HUES48 (cell line): ENCODE results near the gene YAF2.
"Not testable (repeated sequence)": the region's sequence is repeated elsewhere in the genome, so short reads cannot be mapped to it uniquely, and the experiment has no call there.

Experiments
- H3K27ac ChIP-seq: one replicate; pipeline ENCODE4 v1.7.0; 2013; ENCODE audit warnings: low read depth, low read length, inconsistent platforms
- H3K27me3 ChIP-seq: 2 replicates; pipeline ENCODE4 v1.6.1; 2013; ENCODE audit warnings: mild to moderate bottlenecking, low read length; ENCODE audit not compliant: control insufficient read depth, insufficient read depth
- H3K36me3 ChIP-seq: 2 replicates; pipeline ENCODE4 v1.6.1; 2013; ENCODE audit warnings: low read length; ENCODE audit not compliant: control insufficient read depth, insufficient read depth
- H3K4me1 ChIP-seq: 2 replicates; pipeline ENCODE4 v1.6.1; 2013; ENCODE audit warnings: mild to moderate bottlenecking, low read length; ENCODE audit not compliant: control insufficient read depth, insufficient read depth
- H3K4me3 ChIP-seq: 2 replicates; pipeline ENCODE4 v1.5.1; 2013; ENCODE audit warnings: mild to moderate bottlenecking, low read depth, low read length
- H3K9ac ChIP-seq: 2 replicates; pipeline ENCODE4 v1.6.1; 2013; ENCODE audit warnings: mild to moderate bottlenecking, low read depth, low read length, moderate library complexity
- H3K9me3 ChIP-seq: 2 replicates; pipeline ENCODE4 v1.6.1; 2013; ENCODE audit warnings: low read length; ENCODE audit not compliant: control insufficient read depth, insufficient read depth

YAF2 gene

GRCh38 chr12:42221726-42222125 is 16.3 kb downstream of the YAF2 start:
- Histone ChIP-seq H3K4me3 (no peak overlapping the region), H3K9ac (no peak overlapping the region), H3K4me1 (no peaks in the 10 kb centered on the region), H3K27me3 (no peaks in the 10 kb centered on the region), H3K36me3 (no peaks in the 10 kb centered on the region), H3K27ac (no peak overlapping the region), H3K9me3 (peaks cover 5% of the 10 kb centered on the region)

GRCh38 chr12:42217656-42218055 is 20.4 kb downstream of the YAF2 start:
- no peak overlapping the region for H3K27ac ChIP-seq
- no peak overlapping the region for H3K9ac ChIP-seq
- H3K36me3 ChIP-seq, result no peaks in the 10 kb centered on the region
- H3K9me3 ChIP-seq, result no peaks in the 10 kb centered on the region
- no peak overlapping the region for H3K4me3 ChIP-seq
- no peaks in the 10 kb centered on the region for H3K4me1 ChIP-seq
- H3K27me3 ChIP-seq, result no peaks in the 10 kb centered on the region

- Histone ChIP-seq H3K36me3 (no peaks in the 10 kb centered on the region), H3K9me3 (no peaks in the 10 kb centered on the region), H3K4me1 (no peaks in the 10 kb centered on the region), H3K27me3 (no peaks in the 10 kb centered on the region), H3K27ac (no peak overlapping the region), H3K9ac (no peak overlapping the region), H3K4me3 (no peak overlapping the region)
Observed at GRCh38 chr12:42216737-42217136, 21.3 kb downstream of the YAF2 start.

- not testable (repeated sequence) for H3K9me3 ChIP-seq, H3K4me1 ChIP-seq, H3K9ac ChIP-seq, H3K4me3 ChIP-seq, H3K27ac ChIP-seq, H3K36me3 ChIP-seq, H3K27me3 ChIP-seq
Observed at GRCh38 chr12:42215759-42216158, 22.3 kb downstream of the YAF2 start.

DNA sequence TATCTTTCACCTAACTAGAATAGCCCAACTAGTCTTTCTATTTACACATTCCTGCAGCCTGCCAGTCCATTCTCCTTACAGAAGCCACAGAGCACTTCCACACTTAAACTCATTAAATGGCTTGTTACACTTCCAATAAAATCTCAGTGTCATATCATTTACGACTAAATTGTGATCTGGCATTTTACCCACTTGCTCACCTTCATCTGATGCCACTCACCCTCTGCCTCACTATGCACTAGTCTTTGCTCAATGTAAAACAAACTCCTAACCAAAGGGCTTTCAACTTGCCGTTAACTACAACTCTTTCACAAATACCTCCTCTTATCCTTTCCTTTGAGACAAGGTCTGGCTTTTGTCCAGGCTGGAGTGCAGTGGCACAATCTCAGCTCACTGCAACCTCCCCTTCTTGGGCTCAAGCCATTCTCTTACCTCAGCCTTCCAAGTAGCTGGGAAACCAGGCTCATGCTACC is 24.1 kb downstream of the YAF2 start:
- Histone ChIP-seq H3K4me3 (no peak overlapping the region), H3K9ac (no peak overlapping the region), H3K27ac (no peak overlapping the region), H3K27me3 (no peaks in the 10 kb centered on the region), H3K36me3 (no peaks in the 10 kb centered on the region), H3K9me3 (no peaks in the 10 kb centered on the region), H3K4me1 (no peaks in the 10 kb centered on the region)

GRCh38 chr12:42213023-42213422 is 25.0 kb downstream of the YAF2 start:
- no peak overlapping the region for H3K9ac ChIP-seq
- no peak overlapping the region for H3K27ac ChIP-seq
- no peaks in the 10 kb centered on the region for H3K4me1 ChIP-seq
- H3K4me3 ChIP-seq, result no peak overlapping the region
- H3K27me3 ChIP-seq, result no peaks in the 10 kb centered on the region
- no peaks in the 10 kb centered on the region for H3K36me3 ChIP-seq
- H3K9me3 ChIP-seq, result no peaks in the 10 kb centered on the region

GRCh38 chr12:42208574-42208973 is 29.5 kb downstream of the YAF2 start:
- no peaks in the 10 kb centered on the region for H3K27me3 ChIP-seq
- no peak overlapping the region for H3K4me3 ChIP-seq
- no peaks in the 10 kb centered on the region for H3K9me3 ChIP-seq
- no peaks in the 10 kb centered on the region for H3K4me1 ChIP-seq
- H3K9ac ChIP-seq, result no peak overlapping the region
- H3K27ac ChIP-seq, result no peak overlapping the region
- H3K36me3 ChIP-seq, result no peaks in the 10 kb centered on the region

GRCh38 chr12:42204819-42205218 is 33.2 kb downstream of the YAF2 start:
- no peaks in the 10 kb centered on the region for H3K27me3 ChIP-seq
- H3K4me1 ChIP-seq, result no peaks in the 10 kb centered on the region
- no peak overlapping the region for H3K4me3 ChIP-seq
- H3K36me3 ChIP-seq, result no peaks in the 10 kb centered on the region
- no peak overlapping the region for H3K27ac ChIP-seq
- H3K9ac ChIP-seq, result no peak overlapping the region
- no peaks in the 10 kb centered on the region for H3K9me3 ChIP-seq

DNA sequence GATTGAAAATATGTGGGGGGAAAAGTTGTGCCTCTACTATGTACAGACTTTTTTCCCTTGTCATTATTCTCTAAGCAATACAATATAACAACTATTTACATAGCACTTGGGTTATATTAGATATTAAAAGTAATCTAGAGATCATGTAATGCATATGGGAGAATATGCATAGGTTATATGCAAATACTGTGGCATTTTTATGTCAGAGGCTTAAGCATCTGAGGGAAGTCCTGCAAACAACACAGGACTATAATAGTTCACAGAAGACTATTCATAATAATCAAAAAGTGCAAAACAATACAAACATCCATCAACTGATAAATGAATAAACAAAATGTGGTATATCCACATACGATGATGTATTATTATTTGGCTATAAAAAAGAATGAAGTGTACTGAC is 33.7 kb downstream of the YAF2 start:
- no peaks in the 10 kb centered on the region for H3K36me3 ChIP-seq
- no peaks in the 10 kb centered on the region for H3K4me1 ChIP-seq
- H3K27ac ChIP-seq, result no peak overlapping the region
- no peaks in the 10 kb centered on the region for H3K27me3 ChIP-seq
- no peak overlapping the region for H3K9ac ChIP-seq
- no peaks in the 10 kb centered on the region for H3K9me3 ChIP-seq
- no peak overlapping the region for H3K4me3 ChIP-seq

DNA sequence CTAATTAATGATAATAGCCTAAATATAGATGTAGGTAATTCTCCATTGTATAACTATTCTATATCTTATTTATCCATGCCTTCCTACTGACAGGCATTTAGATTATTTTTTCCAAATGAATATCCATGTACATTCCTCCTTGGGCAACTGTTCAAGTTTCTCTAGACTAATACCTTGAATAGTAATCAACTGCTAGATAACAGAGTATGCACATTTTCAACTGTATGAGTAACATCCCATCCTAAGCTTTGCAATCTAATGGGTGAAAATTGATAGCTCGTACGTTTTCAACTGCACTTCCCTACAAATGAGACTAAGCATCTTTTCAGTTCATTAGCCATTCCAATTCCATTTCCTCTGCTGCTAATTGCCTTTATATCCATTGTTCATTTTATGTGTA is 37.0 kb downstream of the YAF2 start:
- Histone ChIP-seq H3K9me3 (no peaks in the 10 kb centered on the region), H3K27me3 (no peaks in the 10 kb centered on the region), H3K4me1 (no peaks in the 10 kb centered on the region), H3K36me3 (no peaks in the 10 kb centered on the region), H3K9ac (no peak overlapping the region), H3K4me3 (no peak overlapping the region), H3K27ac (no peak overlapping the region)

DNA sequence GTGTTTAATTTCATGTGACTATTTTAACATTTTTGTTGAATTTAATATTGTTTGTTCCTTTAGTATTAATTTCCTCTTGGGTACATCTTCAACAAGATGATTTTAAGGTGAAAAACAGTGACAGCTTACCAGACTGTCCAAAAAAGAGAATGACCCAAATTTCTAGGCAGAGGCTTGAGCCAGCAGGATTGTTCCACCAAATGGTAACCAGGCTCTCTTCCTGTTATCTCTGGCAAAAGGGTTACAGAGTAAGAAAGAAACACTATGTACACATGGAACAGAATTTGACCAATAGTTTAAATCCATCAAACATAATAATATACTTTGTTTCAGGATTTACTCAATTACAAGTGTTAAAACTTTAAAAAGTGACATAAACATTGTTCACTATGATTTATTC is 39.0 kb downstream of the YAF2 start:
- no peaks in the 10 kb centered on the region for H3K9me3 ChIP-seq
- no peaks in the 10 kb centered on the region for H3K4me1 ChIP-seq
- no peaks in the 10 kb centered on the region for H3K27me3 ChIP-seq
- no peak overlapping the region for H3K27ac ChIP-seq
- no peak overlapping the region for H3K9ac ChIP-seq
- no peak overlapping the region for H3K4me3 ChIP-seq
- no peaks in the 10 kb centered on the region for H3K36me3 ChIP-seq
